Activated CD4-positive, alpha-beta memory T cell treated with anti-CD3 and anti-CD28 coated beads for 36 hours (primary cell): ENCODE measurements around the gene VPS37C. TPM values are rescaled to one million over a fixed set of nuclear protein-coding genes. Genes with fewer than 3 reads are reported as not detected.
A peak's percentile ranks its signal among the peaks of the same experiment; 100 is the strongest.

Experiments used
- CTCF ChIA-PET: fragments of 350-600 bp; sonication (Branson Sonifier 250); formaldehyde crosslinking; loops from one replicate; lab custom pipeline; 2021; ENCODE audit warnings: antibody characterized with exemption, inconsistent platforms; lab: Charles Lee
- POLR2A ChIA-PET: fragments of 350-600 bp; sonication (Branson Sonifier 250); formaldehyde crosslinking; loops from one replicate; lab custom pipeline; 2021; ENCODE audit warnings: antibody characterized with exemption; lab: Charles Lee
- DNase-seq: peaks from one replicate; pipeline ENCODE4 v3.0.0-alpha.2; 2020
- H3K27ac Mint-ChIP-seq: one replicate; pipeline ENCODE4 v1.8.0; 2021; ENCODE audit warnings: mixed read lengths
- H3K27me3 Mint-ChIP-seq: one replicate; pipeline ENCODE4 v1.8.0; 2021; ENCODE audit warnings: mixed read lengths
- H3K36me3 Mint-ChIP-seq: one replicate; pipeline ENCODE4 v1.8.0; 2021; ENCODE audit warnings: mixed read lengths
- H3K4me1 Mint-ChIP-seq: one replicate; pipeline ENCODE4 v1.8.0; 2021; ENCODE audit warnings: low read depth, mixed read lengths
- H3K4me3 Mint-ChIP-seq: one replicate; pipeline ENCODE4 v1.8.0; 2021; ENCODE audit warnings: mild to moderate bottlenecking, mixed read lengths
- H3K9me3 Mint-ChIP-seq: one replicate; pipeline ENCODE4 v1.8.0; 2021; ENCODE audit warnings: mixed read lengths
- intact Hi-C: fragments of 100-400 bp; cut with micrococcal nuclease; formaldehyde crosslinking; loops from one replicate; pipeline ENCODE4 v1.15.1; 2023
- total RNA-seq, 2 experiments: library from RNA; stranded (reverse); gene quantifications; one replicate each; pipeline ENCODE4 v1.2.3, GENCODE V29; 2021

Gene VPS37C
- total RNA-seq, 2 experiments from 2014 or later: 9.0 TPM

GRCh38 chr11:61090982-61091372 is 70.2 kb downstream of the VPS37C start:
- ChIA-PET CTCF (interaction anchor here (0.7 to 2.8 kb wide), 7 partner anchors 10 to 116 kb away, joined by 3 to 18 read pairs (median 6); partner anchors contain the start of gene CD5), POLR2A (interaction anchor here (1.0 to 7.4 kb wide), 19 partner anchors 11 to 108 kb away, joined by 3 to 157 read pairs (median 14); partner anchors contain the start of gene CD5)
- Mint-ChIP-seq H3K36me3 (peaks cover 42% of the 10 kb centered on the region), H3K27me3 (no peaks in the 10 kb centered on the region), H3K9me3 (no peaks in the 10 kb centered on the region), H3K4me1 (peaks cover 72% of the 10 kb centered on the region), H3K27ac (peak overlapping the region; percentile 99), H3K4me3 (peak overlapping the region; percentile 96)
- peak; percentile 35 for DNase-seq
- intact Hi-C loops: loop anchor here (1.0 kb wide), 1 partner anchor 30 kb away; no protein-coding TSS in a partner anchor

GRCh38 chr11:61090521-61090920 is 70.7 kb downstream of the VPS37C start:
- peaks cover 42% of the 10 kb centered on the region for H3K36me3 Mint-ChIP-seq
- no peaks in the 10 kb centered on the region for H3K9me3 Mint-ChIP-seq
- H3K4me1 Mint-ChIP-seq: peaks cover 69% of the 10 kb centered on the region
- peak overlapping the region; percentile 96 for H3K4me3 Mint-ChIP-seq
- CTCF ChIA-PET: interaction anchor here (0.7 to 2.8 kb wide), 5 partner anchors 9 to 116 kb away, joined by 3 to 18 read pairs (median 6); no protein-coding TSS in a partner anchor
- H3K27ac Mint-ChIP-seq: peak overlapping the region; percentile 99
- intact Hi-C loops: no loop called here
- no peak for DNase-seq
- no peaks in the 10 kb centered on the region for H3K27me3 Mint-ChIP-seq
- POLR2A ChIA-PET: interaction anchor here (0.6 to 7.4 kb wide), 14 partner anchors 12 to 104 kb away, joined by 3 to 157 read pairs (median 28); partner anchors contain the start of gene CD5

- POLR2A ChIA-PET: interaction anchor here (0.6 to 7.4 kb wide), 13 partner anchors 12 to 104 kb away, joined by 3 to 157 read pairs (median 22); partner anchors contain the start of gene CD5
- H3K4me1 Mint-ChIP-seq: peaks cover 64% of the 10 kb centered on the region
- peak overlapping the region; percentile 99 for H3K27ac Mint-ChIP-seq
- H3K4me3 Mint-ChIP-seq: peak overlapping the region; percentile 96
- intact Hi-C loops: no loop called here
- no peaks in the 10 kb centered on the region for H3K9me3 Mint-ChIP-seq
- H3K36me3 Mint-ChIP-seq: peaks cover 42% of the 10 kb centered on the region
- CTCF ChIA-PET: interaction anchor here (0.7 to 1.3 kb wide), 3 partner anchors 9 to 21 kb away, joined by 3 to 6 read pairs (median 6); no protein-coding TSS in a partner anchor
- peak; percentile 17 for DNase-seq
- H3K27me3 Mint-ChIP-seq: no peaks in the 10 kb centered on the region
These were observed 71.3 kb downstream of the VPS37C start for GRCh38 chr11:61089806-61090491.

- peak; percentile 9 for DNase-seq
- peaks cover 54% of the 10 kb centered on the region for H3K4me1 Mint-ChIP-seq
These were observed 73.7 kb downstream of the VPS37C start for GRCh38 chr11:61087426-61088119.

GRCh38 chr11:61083601-61084147 is 77.6 kb downstream of the VPS37C start:
- peaks cover 4% of the 10 kb centered on the region for H3K9me3 Mint-ChIP-seq
- ChIA-PET CTCF (interaction anchor here (0.6 to 1.2 kb wide), 7 partner anchors 9 to 500 kb away, joined by 3 to 9 read pairs (median 4); no protein-coding TSS in a partner anchor), POLR2A (interaction anchor here (0.8 to 12.3 kb wide), 14 partner anchors 6 to 101 kb away, joined by 3 to 157 read pairs (median 5); partner anchors contain the start of gene CD5)
- peaks cover 58% of the 10 kb centered on the region for H3K4me1 Mint-ChIP-seq
- DNase-seq: peak; percentile 84
- H3K27me3 Mint-ChIP-seq: no peaks in the 10 kb centered on the region
- peak overlapping the region; percentile 92 for H3K27ac Mint-ChIP-seq
- intact Hi-C loops: loop anchor here (2.0 kb wide), 6 partner anchors 23 to 113 kb away; partner anchors contain the start of genes CD6 and VPS37C
- H3K36me3 Mint-ChIP-seq: peaks cover 65% of the 10 kb centered on the region
- peak overlapping the region; percentile 85 for H3K4me3 Mint-ChIP-seq

More at GRCh38 chr11:61087426-61088119, 73.7 kb downstream of the VPS37C start:
- Mint-ChIP-seq H3K9me3 (peaks cover 4% of the 10 kb centered on the region), H3K4me3 (peak overlapping the region; percentile 38), H3K27me3 (no peaks in the 10 kb centered on the region), H3K27ac (peak overlapping the region; percentile 44), H3K36me3 (peaks cover 56% of the 10 kb centered on the region)
- POLR2A ChIA-PET: interaction anchor here (0.9 to 7.4 kb wide), 7 partner anchors 9 to 62 kb away, joined by 3 to 157 read pairs (median 5); no protein-coding TSS in a partner anchor
- CTCF ChIA-PET: interaction anchor here (1.0 to 1.6 kb wide), 7 partner anchors 9 to 100 kb away, joined by 3 to 4 read pairs (median 3); no protein-coding TSS in a partner anchor
- intact Hi-C loops: no loop called here

GRCh38 chr11:61082931-61083531 is 78.2 kb downstream of the VPS37C start:
- Mint-ChIP-seq H3K4me3 (peak overlapping the region; percentile 85), H3K27ac (peak overlapping the region; percentile 92), H3K27me3 (no peaks in the 10 kb centered on the region), H3K4me1 (peaks cover 62% of the 10 kb centered on the region), H3K36me3 (peaks cover 68% of the 10 kb centered on the region), H3K9me3 (peaks cover 4% of the 10 kb centered on the region)
- peak; percentile 76 for DNase-seq
- ChIA-PET POLR2A (interaction anchor here (0.9 to 12.3 kb wide), 22 partner anchors 7 to 104 kb away, joined by 3 to 157 read pairs (median 8); partner anchors contain the start of gene CD5), CTCF (interaction anchor here (0.7 to 3.4 kb wide), 9 partner anchors 9 to 167 kb away, joined by 3 to 18 read pairs (median 4); no protein-coding TSS in a partner anchor)
- intact Hi-C loops: loop anchor here (2.0 kb wide), 6 partner anchors 22 to 112 kb away; partner anchors contain the start of genes CD6 and VPS37C

- Mint-ChIP-seq H3K9me3 (peaks cover 4% of the 10 kb centered on the region), H3K36me3 (peaks cover 69% of the 10 kb centered on the region), H3K4me3 (peak overlapping the region; percentile 85), H3K27ac (peak overlapping the region; percentile 92), H3K4me1 (peaks cover 63% of the 10 kb centered on the region), H3K27me3 (no peaks in the 10 kb centered on the region)
- POLR2A ChIA-PET: interaction anchor here (0.7 to 12.3 kb wide), 17 partner anchors 8 to 106 kb away, joined by 3 to 157 read pairs (median 18); no protein-coding TSS in a partner anchor
- intact Hi-C loops: loop anchor here (2.0 kb wide), 6 partner anchors 21 to 111 kb away; partner anchors contain the start of genes CD6 and VPS37C
- CTCF ChIA-PET: interaction anchor here (0.8 to 3.4 kb wide), 11 partner anchors 10 to 167 kb away, joined by 3 to 18 read pairs (median 4); no protein-coding TSS in a partner anchor
- DNase-seq: peak; percentile 54
These were observed 79.0 kb downstream of the VPS37C start for GRCh38 chr11:61082062-61082870.

- Mint-ChIP-seq H3K27ac (peak overlapping the region; percentile 92), H3K4me1 (peaks cover 68% of the 10 kb centered on the region), H3K36me3 (peaks cover 68% of the 10 kb centered on the region), H3K27me3 (no peaks in the 10 kb centered on the region), H3K9me3 (peaks cover 4% of the 10 kb centered on the region), H3K4me3 (peak overlapping the region; percentile 85)
- intact Hi-C loops: loop anchor here (2.0 kb wide), 1 partner anchor 58 kb away; no protein-coding TSS in a partner anchor
- ChIA-PET POLR2A (interaction anchor here (0.7 to 12.3 kb wide), 23 partner anchors 9 to 105 kb away, joined by 3 to 157 read pairs (median 10); no protein-coding TSS in a partner anchor), CTCF (interaction anchor here (0.6 to 3.4 kb wide), 15 partner anchors 9 to 111 kb away, joined by 3 to 18 read pairs (median 4); no protein-coding TSS in a partner anchor)
- peak; percentile 47 for DNase-seq
These were observed 80.1 kb downstream of the VPS37C start for GRCh38 chr11:61080986-61081590.

- intact Hi-C loops: loop anchor here (2.0 kb wide), 1 partner anchor 58 kb away; no protein-coding TSS in a partner anchor
- Mint-ChIP-seq H3K9me3 (peaks cover 4% of the 10 kb centered on the region), H3K36me3 (peaks cover 72% of the 10 kb centered on the region), H3K27ac (peak overlapping the region; percentile 92), H3K4me3 (peak overlapping the region; percentile 85), H3K4me1 (peaks cover 74% of the 10 kb centered on the region), H3K27me3 (no peaks in the 10 kb centered on the region)
- peak; percentile 51 for DNase-seq
- ChIA-PET CTCF (interaction anchor here (0.9 to 3.4 kb wide), 13 partner anchors 9 to 111 kb away, joined by 3 to 18 read pairs (median 5); no protein-coding TSS in a partner anchor), POLR2A (interaction anchor here (0.6 to 12.3 kb wide), 23 partner anchors 9 to 1459 kb away, joined by 3 to 157 read pairs (median 9); no protein-coding TSS in a partner anchor)
These were observed 80.7 kb downstream of the VPS37C start for GRCh38 chr11:61080526-61080925.
